Measurements from ENCODE around the gene SERINC4. TPM values are rescaled to one million over a fixed set of nuclear protein-coding genes. Genes with fewer than 3 reads are reported as not detected.

Gene SERINC4
- total and polyA plus RNA-seq, 10 of the 15 experiments (the other 5 are each of a cell fraction or from before 2014, with no cell fraction given): 0.06 to 0.96 (median 0.26) TPM; not detected in 1

- TF ChIP-seq NR2C2 (IDR thresholded peaks at IDR 0.05; ENCODE audit: borderline replicate concordance, control insufficient read depth, insufficient read length, low read depth) (no peak), MAX (IDR thresholded peaks at IDR 0.05; ENCODE audit: low read depth, low read length) (peak; percentile 27; the same call in 1 of the 2 replicates), SMAD1 (IDR thresholded peaks at IDR 0.05; ENCODE audit: low read depth, partially characterized antibody) (peak; percentile 86), REST (IDR thresholded peaks at IDR 0.05; ENCODE audit: low read depth, low read length) (no peak), TCF7 (IDR thresholded peaks at IDR 0.05; ENCODE audit: borderline replicate concordance) (no peak), TCF3 (IDR thresholded peaks at IDR 0.05; ENCODE audit: borderline replicate concordance, insufficient read depth, low read depth, low read length) (peak; percentile 47; the same call in 1 of the 2 replicates), GABPA (IDR thresholded peaks at IDR 0.05; ENCODE audit: low read depth) (peak; percentile 88), ZBTB11 (CRISPR knock-in tag; IDR thresholded peaks at IDR 0.05) (no peak), SIN3A (IDR thresholded peaks at IDR 0.05; ENCODE audit: low read depth, low read length) (peak; percentile 83), NFIC (IDR thresholded peaks at IDR 0.05; ENCODE audit: low read depth, low read length) (0 out of 2 replicates have a peak, but pooled peaks have one; percentile 40), BACH1 (IDR thresholded peaks at IDR 0.05; ENCODE audit: borderline replicate concordance) (peak; percentile 35; the same call in 1 of the 2 replicates)
- TF ChIP-seq, protein P1, sequence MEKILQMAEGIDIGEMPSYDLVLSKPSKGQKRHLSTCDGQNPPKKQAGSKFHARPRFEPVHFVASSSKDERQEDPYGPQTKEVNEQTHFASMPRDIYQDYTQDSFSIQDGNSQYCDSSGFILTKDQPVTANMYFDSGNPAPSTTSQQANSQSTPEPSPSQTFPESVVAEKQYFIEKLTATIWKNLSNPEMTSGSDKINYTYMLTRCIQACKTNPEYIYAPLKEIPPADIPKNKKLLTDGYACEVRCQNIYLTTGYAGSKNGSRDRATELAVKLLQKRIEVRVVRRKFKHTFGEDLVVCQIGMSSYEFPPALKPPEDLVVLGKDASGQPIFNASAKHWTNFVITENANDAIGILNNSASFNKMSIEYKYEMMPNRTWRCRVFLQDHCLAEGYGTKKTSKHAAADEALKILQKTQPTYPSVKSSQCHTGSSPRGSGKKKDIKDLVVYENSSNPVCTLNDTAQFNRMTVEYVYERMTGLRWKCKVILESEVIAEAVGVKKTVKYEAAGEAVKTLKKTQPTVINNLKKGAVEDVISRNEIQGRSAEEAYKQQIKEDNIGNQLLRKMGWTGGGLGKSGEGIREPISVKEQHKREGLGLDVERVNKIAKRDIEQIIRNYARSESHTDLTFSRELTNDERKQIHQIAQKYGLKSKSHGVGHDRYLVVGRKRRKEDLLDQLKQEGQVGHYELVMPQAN (conservative IDR thresholded peaks at IDR 0.05): peak; percentile 89
- TF ChIP-seq, protein P2, sequence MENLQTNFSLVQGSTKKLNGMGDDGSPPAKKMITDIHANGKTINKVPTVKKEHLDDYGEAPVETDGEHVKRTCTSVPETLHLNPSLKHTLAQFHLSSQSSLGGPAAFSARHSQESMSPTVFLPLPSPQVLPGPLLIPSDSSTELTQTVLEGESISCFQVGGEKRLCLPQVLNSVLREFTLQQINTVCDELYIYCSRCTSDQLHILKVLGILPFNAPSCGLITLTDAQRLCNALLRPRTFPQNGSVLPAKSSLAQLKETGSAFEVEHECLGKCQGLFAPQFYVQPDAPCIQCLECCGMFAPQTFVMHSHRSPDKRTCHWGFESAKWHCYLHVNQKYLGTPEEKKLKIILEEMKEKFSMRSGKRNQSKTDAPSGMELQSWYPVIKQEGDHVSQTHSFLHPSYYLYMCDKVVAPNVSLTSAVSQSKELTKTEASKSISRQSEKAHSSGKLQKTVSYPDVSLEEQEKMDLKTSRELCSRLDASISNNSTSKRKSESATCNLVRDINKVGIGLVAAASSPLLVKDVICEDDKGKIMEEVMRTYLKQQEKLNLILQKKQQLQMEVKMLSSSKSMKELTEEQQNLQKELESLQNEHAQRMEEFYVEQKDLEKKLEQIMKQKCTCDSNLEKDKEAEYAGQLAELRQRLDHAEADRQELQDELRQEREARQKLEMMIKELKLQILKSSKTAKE (IDR thresholded peaks at IDR 0.05; ENCODE audit: low read depth, poor library complexity, severe bottlenecking): peak; percentile 43
- TF ChIP-seq, protein P3, sequence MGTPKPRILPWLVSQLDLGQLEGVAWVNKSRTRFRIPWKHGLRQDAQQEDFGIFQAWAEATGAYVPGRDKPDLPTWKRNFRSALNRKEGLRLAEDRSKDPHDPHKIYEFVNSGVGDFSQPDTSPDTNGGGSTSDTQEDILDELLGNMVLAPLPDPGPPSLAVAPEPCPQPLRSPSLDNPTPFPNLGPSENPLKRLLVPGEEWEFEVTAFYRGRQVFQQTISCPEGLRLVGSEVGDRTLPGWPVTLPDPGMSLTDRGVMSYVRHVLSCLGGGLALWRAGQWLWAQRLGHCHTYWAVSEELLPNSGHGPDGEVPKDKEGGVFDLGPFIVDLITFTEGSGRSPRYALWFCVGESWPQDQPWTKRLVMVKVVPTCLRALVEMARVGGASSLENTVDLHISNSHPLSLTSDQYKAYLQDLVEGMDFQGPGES (IDR thresholded peaks at IDR 0.05): no peak
Measured at GRCh38 chr15:43824302-43825246, 24.6 kb upstream of the SERINC4 start, which contains the start of gene MFAP1 (continued).
